Omental fat pad (tissue), 4 donors: ENCODE measurements around the gene SELENOO. TPM values are rescaled to one million over a fixed set of nuclear protein-coding genes. Genes with fewer than 3 reads are reported as not detected.

ENCODE experiments used
- ATAC-seq: fragments of 150-250 bp; one replicate; pipeline ENCODE4 v1.9.1; 2016; ENCODE audit warnings: mild to moderate bottlenecking, moderate library complexity; ENCODE audit not compliant: low FRiP score
- DNase-seq: peaks from one replicate; pipeline ENCODE4 v3.0.0-alpha.2; 2019; ENCODE audit warnings: low spot score
- CTCF ChIP-seq, 3 donors: fragments of 450-650 bp; IDR thresholded peaks; one replicate each; pipeline ENCODE4 v1.5.1; 2016 to 2017; ENCODE audit warnings: antibody characterized with exemption in 3 of 3, mild to moderate bottlenecking in 3 of 3, moderate library complexity in 2 of 3
- total RNA-seq, 4 donors: library from RNA; depleted of rRNA; stranded (reverse); fragments of >200 nt; gene quantifications; one replicate each; pipeline ENCODE4 v1.1.0, GENCODE V29; 2016

SELENOO gene
- total RNA-seq, 4 donors from 2014 or later = 21.2 to 38.3 (median 31.9) TPM

DNA sequence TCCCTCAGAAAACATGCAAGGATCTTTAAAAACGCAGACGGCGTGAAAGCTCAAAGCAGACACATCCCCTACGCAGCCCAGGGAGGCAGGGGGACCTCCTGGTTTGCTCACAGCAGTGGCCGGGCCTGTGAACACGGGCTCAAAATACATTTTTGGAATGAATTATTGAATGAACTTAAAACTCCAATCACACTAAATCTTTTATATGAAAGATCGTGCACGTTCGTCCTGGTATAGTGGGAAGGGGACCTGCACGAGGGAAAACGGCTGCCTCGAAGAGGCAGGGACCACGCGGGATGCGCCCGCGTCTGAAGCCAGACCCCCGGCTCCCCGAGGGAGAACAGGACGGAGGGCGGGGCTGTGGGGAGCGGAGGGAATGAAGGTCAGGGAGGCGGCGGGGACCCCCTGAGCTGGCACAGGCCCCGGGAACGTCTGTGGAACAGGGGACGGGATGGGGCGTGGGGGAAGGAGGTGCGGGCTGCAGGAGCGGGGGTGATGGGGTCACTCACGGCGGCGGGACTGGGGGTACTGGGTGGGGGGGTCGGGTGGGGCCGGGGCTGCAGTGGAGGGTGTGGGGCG lies 31.5 kb upstream of the SELENOO start:
- ATAC-seq (no peak), DNase-seq (no peak)
- no peak for TF ChIP-seq CTCF (IDR thresholded peaks at IDR 0.05)

- DNase-seq (no peak), ATAC-seq (peak; percentile 50)
- no peak for TF ChIP-seq CTCF (IDR thresholded peaks at IDR 0.05)
Measured at GRCh38 chr22:50169774-50170341, 31.0 kb upstream of the SELENOO start.

DNA sequence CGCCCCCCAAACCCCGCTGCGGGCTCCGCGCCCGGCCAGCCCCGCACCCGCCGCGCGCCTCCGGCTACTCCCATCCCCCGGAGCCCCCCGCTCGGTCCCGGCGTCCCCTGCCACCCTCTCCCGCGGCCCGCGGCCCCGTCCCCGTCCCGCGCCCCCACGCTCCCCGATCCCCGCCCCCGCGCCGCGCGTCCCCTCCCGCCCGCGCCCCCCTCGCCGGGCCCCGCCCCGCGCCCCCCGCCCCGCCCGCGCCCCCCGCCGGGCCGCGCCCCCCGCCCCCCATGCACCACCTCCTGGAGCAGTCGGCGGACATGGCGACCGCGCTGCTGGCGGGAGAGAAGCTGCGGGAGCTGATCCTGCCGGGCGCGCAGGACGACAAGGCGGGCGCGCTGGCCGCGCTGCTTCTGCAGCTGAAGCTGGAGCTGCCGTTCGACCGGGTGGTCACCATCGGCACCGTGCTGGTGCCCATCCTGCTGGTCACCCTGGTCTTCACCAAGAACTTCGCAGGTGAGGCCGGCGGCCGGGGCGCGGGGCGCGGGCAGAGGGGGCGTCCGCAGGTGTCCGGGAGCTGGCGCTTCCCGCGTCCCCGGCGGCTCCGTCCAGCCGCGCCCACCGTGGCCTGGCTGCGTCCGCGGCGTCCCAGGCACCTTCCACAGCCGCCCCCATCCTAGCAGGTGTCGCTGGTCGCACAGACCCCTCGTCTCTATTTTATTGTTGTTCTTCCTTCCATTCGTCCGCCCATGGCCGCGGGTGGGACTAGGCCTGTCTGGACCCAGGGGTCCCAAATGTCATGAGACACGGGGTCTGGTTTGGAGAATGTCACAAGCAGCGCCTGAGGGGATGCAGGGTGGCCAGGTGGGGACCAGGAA lies 30.1 kb upstream of the SELENOO start, which contains the start of gene PANX2:
TSS of gene PANX2 (plus strand) at position 279 of the 866 bp plus-strand sequence. CDS start at position 279, 0 bp downstream.
- ATAC-seq = no peak
- no peak for TF ChIP-seq CTCF (IDR thresholded peaks at IDR 0.05)
- DNase-seq = no peak

- no peak for ATAC-seq
- DNase-seq = no peak
- no peak for TF ChIP-seq CTCF (IDR thresholded peaks at IDR 0.05)
Measured at GRCh38 chr22:50171319-50171964, 29.4 kb upstream of the SELENOO start.

- DNase-seq (no peak), ATAC-seq (no peak)
- no peak for TF ChIP-seq CTCF (IDR thresholded peaks at IDR 0.05)
Measured at GRCh38 chr22:50171965-50172421, 28.8 kb upstream of the SELENOO start.

- ATAC-seq = no peak
- TF ChIP-seq CTCF (IDR thresholded peaks at IDR 0.05) = no peak
Measured at GRCh38 chr22:50173311-50173982, 27.4 kb upstream of the SELENOO start.

More at GRCh38 chr22:50173311-50173982, 27.4 kb upstream of the SELENOO start:
- no peak for DNase-seq
